HFFc6 (cell line): ENCODE data around the gene RFXANK. TPM values are rescaled to one million over a fixed set of nuclear protein-coding genes. Genes with fewer than 3 reads are reported as not detected.

Experiments
- DNase-seq: peaks from one replicate; pipeline ENCODE4 v3.0.0-alpha.2; 2018
- H3K27ac Mint-ChIP-seq: 2 replicates; pipeline ENCODE4 v1.8.0; 2020; ENCODE audit warnings: mild to moderate bottlenecking, mixed read lengths
- H3K27me3 Mint-ChIP-seq: 2 replicates; pipeline ENCODE4 v1.8.0; 2021; ENCODE audit warnings: mild to moderate bottlenecking, moderate library complexity, mixed read lengths; ENCODE audit not compliant: insufficient read depth
- H3K36me3 Mint-ChIP-seq: 2 replicates; pipeline ENCODE4 v1.8.0; 2021; ENCODE audit warnings: low read depth, mixed read lengths
- H3K4me1 Mint-ChIP-seq: 2 replicates; pipeline ENCODE4 v1.8.0; 2020; ENCODE audit warnings: low read depth, mixed read lengths
- H3K4me3 Mint-ChIP-seq: 2 replicates; pipeline ENCODE4 v1.8.0; 2020; ENCODE audit warnings: mild to moderate bottlenecking, moderate library complexity, mixed read lengths
- H3K9me3 Mint-ChIP-seq: 2 replicates; pipeline ENCODE4 v1.8.0; 2020; ENCODE audit warnings: mild to moderate bottlenecking, mixed read lengths
- CTCF ChIP-seq: fragments of 200-600 bp; sonication (generic); IDR thresholded peaks from 2 replicates; pipeline ENCODE4 v1.5.0; 2021; ENCODE audit warnings: antibody characterized with exemption, mild to moderate bottlenecking
- total RNA-seq, 6 experiments: library from RNA; stranded (reverse); fragmentation: NEBNext Ultra II Directional; extraction: Animal tissue kit (Norgen Biotek cat#: 25700); gene quantifications; 2 replicates in 1 of 6; 3 replicates in 5 of 6; pipeline ENCODE4 v1.2.3, GENCODE V29; 2021

The RFXANK gene
- total RNA-seq, 6 experiments from 2014 or later, result 63.7 to 84.6 (median 75.7) TPM

- Mint-ChIP-seq H3K9me3 (peaks cover 16% of the 10 kb centered on the region), H3K4me1 (no peaks in the 10 kb centered on the region), H3K36me3 (0 out of 2 replicates have a peak, but pooled peaks cover 6% of the 10 kb centered on the region), H3K4me3 (no peak overlapping the region), H3K27ac (no peak overlapping the region), H3K27me3 (peaks cover 39% of the 10 kb centered on the region)
- DNase-seq, result no peak
- no peak for TF ChIP-seq CTCF
Observed at GRCh38 chr19:19229701-19230100, 37.6 kb downstream of the RFXANK start.

- no peak for DNase-seq
- no peak overlapping the region for H3K4me3 Mint-ChIP-seq
- peaks cover 25% of the 10 kb centered on the region for H3K9me3 Mint-ChIP-seq
- no peak overlapping the region for H3K27ac Mint-ChIP-seq
- H3K36me3 Mint-ChIP-seq, result 0 out of 2 replicates have a peak, but pooled peaks cover 6% of the 10 kb centered on the region
- no peak for TF ChIP-seq CTCF
- no peaks in the 10 kb centered on the region for H3K4me1 Mint-ChIP-seq
- peaks cover 34% of the 10 kb centered on the region for H3K27me3 Mint-ChIP-seq
Observed at GRCh38 chr19:19230999-19231398, 38.9 kb downstream of the RFXANK start.

GRCh38 chr19:19232261-19232721 is 40.2 kb downstream of the RFXANK start:
- no peak for TF ChIP-seq CTCF
- no peak for DNase-seq
- Mint-ChIP-seq H3K9me3 (peaks cover 31% of the 10 kb centered on the region), H3K27me3 (peaks cover 32% of the 10 kb centered on the region), H3K27ac (no peak overlapping the region), H3K36me3 (0 out of 2 replicates have a peak, but pooled peaks cover 6% of the 10 kb centered on the region), H3K4me3 (no peak overlapping the region), H3K4me1 (no peaks in the 10 kb centered on the region)

GRCh38 chr19:19234220-19234816 is 42.3 kb downstream of the RFXANK start:
- Mint-ChIP-seq H3K9me3 (peaks cover 31% of the 10 kb centered on the region), H3K27ac (no peak overlapping the region), H3K36me3 (0 out of 2 replicates have a peak, but pooled peaks cover 6% of the 10 kb centered on the region), H3K27me3 (peaks cover 19% of the 10 kb centered on the region), H3K4me1 (no peaks in the 10 kb centered on the region), H3K4me3 (no peak overlapping the region)
- no peak for DNase-seq
- TF ChIP-seq CTCF, result no peak

GRCh38 chr19:19236173-19236572 is 44.1 kb downstream of the RFXANK start:
- no peak overlapping the region for H3K27ac Mint-ChIP-seq
- H3K27me3 Mint-ChIP-seq, result peaks cover 11% of the 10 kb centered on the region
- no peak overlapping the region for H3K4me3 Mint-ChIP-seq
- DNase-seq, result no peak
- 0 out of 2 replicates have a peak, but pooled peaks cover 6% of the 10 kb centered on the region for H3K36me3 Mint-ChIP-seq
- H3K9me3 Mint-ChIP-seq, result peaks cover 31% of the 10 kb centered on the region
- no peak for TF ChIP-seq CTCF
- no peaks in the 10 kb centered on the region for H3K4me1 Mint-ChIP-seq
